ENCODE measurements around the gene UNK. TPM values are rescaled to one million over a fixed set of nuclear protein-coding genes. Genes with fewer than 3 reads are reported as not detected.

UNK gene
- total and polyA plus RNA-seq, 2 of the 13 experiments (the other 11 are each of a cell fraction or from before 2014, with no cell fraction given) = 31.6 to 33.0 TPM

- TF ChIP-seq ZNF616 (CRISPR knock-in tag; IDR thresholded peaks at IDR 0.05; ENCODE audit: low read depth) (no peak), SATB2 (CRISPR knock-in tag; IDR thresholded peaks at IDR 0.05) (peak; percentile 88), TRIM22 (IDR thresholded peaks at IDR 0.05) (no peak), MAX (IDR thresholded peaks at IDR 0.05) (peak; percentile 75), CTCF (CRISPR knock-in tag; IDR thresholded peaks at IDR 0.05) (peak; percentile 43), ZNF564 (CRISPR knock-in tag; IDR thresholded peaks at IDR 0.05) (0 out of 2 replicates have a peak, but pooled peaks have one; percentile 74), MEF2D (CRISPR knock-in tag; IDR thresholded peaks at IDR 0.05) (peak; percentile 100), ZNF879 (CRISPR knock-in tag; IDR thresholded peaks at IDR 0.05) (no peak; the same call in 1 of the 2 replicates), HMG20B (CRISPR knock-in tag; conservative IDR thresholded peaks at IDR 0.05) (peak; percentile 39; the same call in 1 of the 2 replicates), ZNF547 (CRISPR knock-in tag; IDR thresholded peaks at IDR 0.05) (peak; percentile 77), ZNF335 (CRISPR knock-in tag; IDR thresholded peaks at IDR 0.05) (peak; percentile 91), GLI4 (CRISPR knock-in tag; IDR thresholded peaks at IDR 0.05; ENCODE audit: borderline replicate concordance) (0 out of 2 replicates have a peak, but pooled peaks have one; percentile 52), HOMEZ (CRISPR knock-in tag; IDR thresholded peaks at IDR 0.05; ENCODE audit: low read depth) (no peak), RERE (CRISPR knock-in tag; IDR thresholded peaks at IDR 0.05; ENCODE audit: low read depth) (peak; percentile 82), RARG (CRISPR knock-in tag; IDR thresholded peaks at IDR 0.05; ENCODE audit: low read depth) (no peak), ZNF75D (CRISPR knock-in tag; IDR thresholded peaks at IDR 0.05; ENCODE audit: borderline replicate concordance) (no peak), GPBP1L1 (CRISPR knock-in tag; IDR thresholded peaks at IDR 0.05) (no peak)
Observed at GRCh38 chr17:75872434-75873351, 88.1 kb downstream of the UNK start (continued).

Data from HepG2 (cell line).